ENCODE data around the gene PPP2R5E.
A peak's percentile ranks its signal among the peaks of the same experiment; 100 is the strongest.

PPP2R5E gene

DNA sequence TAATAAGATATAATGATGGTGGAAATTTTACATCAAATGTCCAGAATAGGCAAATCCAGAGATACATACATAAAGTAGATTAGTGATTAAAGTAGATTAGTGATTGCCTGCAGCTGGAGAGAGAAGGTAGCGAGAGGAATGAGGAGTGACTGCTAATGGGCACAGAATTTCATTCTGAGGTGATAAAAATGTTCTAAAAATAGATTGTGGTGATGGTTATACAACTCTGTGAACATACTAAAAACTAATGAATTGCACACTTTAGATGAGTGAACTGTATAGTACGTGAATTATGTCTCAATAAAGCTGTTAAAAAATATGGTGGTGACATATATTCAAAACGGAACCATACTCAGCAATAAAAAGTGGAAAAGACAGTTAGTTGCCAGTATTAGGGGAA lies 41.7 kb downstream of the PPP2R5E start:
- Mint-ChIP-seq H3K4me3 (no peak overlapping the region), H3K27ac (no peak overlapping the region), H3K27me3 (ENCODE audit: low read depth) (no peaks in the 10 kb centered on the region), H3K36me3 (ENCODE audit: low read depth) (peaks cover 6% of the 10 kb centered on the region), H3K4me1 (ENCODE audit: low read depth) (peaks cover 16% of the 10 kb centered on the region), H3K9me3 (no peaks in the 10 kb centered on the region)

GRCh38 chr14:63499701-63500250 lies 43.4 kb downstream of the PPP2R5E start:
- H3K27ac Mint-ChIP-seq: no peak overlapping the region

DNA sequence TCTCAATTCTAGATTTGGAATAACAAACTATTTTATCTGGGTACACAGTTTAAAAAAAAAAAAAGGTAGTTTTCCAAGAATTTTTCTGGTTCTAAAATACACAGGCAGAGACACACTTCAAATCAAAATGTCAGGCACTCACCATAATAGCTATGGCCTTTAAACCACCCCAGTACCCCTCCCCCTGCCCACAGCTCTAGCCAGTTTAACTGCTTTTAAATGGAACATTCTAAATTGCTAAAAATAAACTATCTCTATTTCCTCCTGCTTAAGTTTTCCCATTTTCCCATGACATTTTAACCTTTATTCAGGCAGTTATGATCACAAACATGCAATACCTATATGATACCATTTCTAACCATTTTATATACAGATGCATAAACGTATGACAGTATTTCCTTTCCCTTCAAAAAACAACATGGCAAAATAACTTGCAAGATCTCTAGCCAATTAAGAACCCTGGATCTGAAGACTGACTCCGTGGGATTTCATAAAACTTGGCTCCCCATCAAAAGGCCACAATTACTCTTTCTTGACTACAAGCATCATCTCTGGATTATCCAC lies 46.3 kb downstream of the PPP2R5E start:
- Mint-ChIP-seq H3K36me3 (ENCODE audit: low read depth) (peaks cover 5% of the 10 kb centered on the region), H3K4me1 (ENCODE audit: low read depth) (peaks cover 16% of the 10 kb centered on the region), H3K27me3 (ENCODE audit: low read depth) (no peaks in the 10 kb centered on the region), H3K4me3 (no peak overlapping the region), H3K27ac (no peak overlapping the region), H3K9me3 (no peaks in the 10 kb centered on the region)

More at GRCh38 chr14:63499701-63500250, 43.4 kb downstream of the PPP2R5E start:
- Mint-ChIP-seq H3K9me3 (no peaks in the 10 kb centered on the region), H3K27me3 (ENCODE audit: low read depth) (no peaks in the 10 kb centered on the region), H3K36me3 (ENCODE audit: low read depth) (peaks cover 3% of the 10 kb centered on the region), H3K4me3 (no peak overlapping the region), H3K4me1 (ENCODE audit: low read depth) (peaks cover 16% of the 10 kb centered on the region)

DNA sequence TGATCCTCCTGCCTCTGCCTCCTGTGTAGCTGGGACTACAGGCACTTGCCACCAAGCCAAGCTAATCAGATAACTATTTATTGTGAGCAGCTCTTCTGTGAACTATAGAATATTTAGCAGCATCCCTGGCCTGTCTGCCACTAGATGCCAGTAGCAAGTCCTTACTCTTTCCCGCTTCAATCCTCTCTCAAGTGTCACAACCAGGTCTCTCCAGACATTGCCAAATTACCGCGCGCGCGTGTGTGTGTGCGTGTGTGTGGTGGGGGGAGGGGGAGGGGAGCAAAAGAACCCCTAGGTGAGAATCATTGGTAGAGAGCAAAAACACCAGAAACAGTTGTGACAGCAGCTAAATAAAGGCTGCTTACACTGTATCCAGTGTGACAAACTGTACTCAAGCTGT lies 49.9 kb downstream of the PPP2R5E start:
- H3K36me3 Mint-ChIP-seq (ENCODE audit: low read depth): peaks cover 8% of the 10 kb centered on the region
- no peak overlapping the region for H3K27ac Mint-ChIP-seq
- peaks cover 12% of the 10 kb centered on the region for H3K4me1 Mint-ChIP-seq (ENCODE audit: low read depth)
- no peak overlapping the region for H3K4me3 Mint-ChIP-seq
- no peaks in the 10 kb centered on the region for H3K27me3 Mint-ChIP-seq (ENCODE audit: low read depth)
- H3K9me3 Mint-ChIP-seq: no peaks in the 10 kb centered on the region

GRCh38 chr14:63492391-63492790 lies 50.8 kb downstream of the PPP2R5E start:
- no peaks in the 10 kb centered on the region for H3K9me3 Mint-ChIP-seq
- no peak overlapping the region for H3K27ac Mint-ChIP-seq
- H3K4me3 Mint-ChIP-seq: no peak overlapping the region
- no peaks in the 10 kb centered on the region for H3K27me3 Mint-ChIP-seq (ENCODE audit: low read depth)
- H3K36me3 Mint-ChIP-seq (ENCODE audit: low read depth): peaks cover 8% of the 10 kb centered on the region
- H3K4me1 Mint-ChIP-seq (ENCODE audit: low read depth): peaks cover 12% of the 10 kb centered on the region

DNA sequence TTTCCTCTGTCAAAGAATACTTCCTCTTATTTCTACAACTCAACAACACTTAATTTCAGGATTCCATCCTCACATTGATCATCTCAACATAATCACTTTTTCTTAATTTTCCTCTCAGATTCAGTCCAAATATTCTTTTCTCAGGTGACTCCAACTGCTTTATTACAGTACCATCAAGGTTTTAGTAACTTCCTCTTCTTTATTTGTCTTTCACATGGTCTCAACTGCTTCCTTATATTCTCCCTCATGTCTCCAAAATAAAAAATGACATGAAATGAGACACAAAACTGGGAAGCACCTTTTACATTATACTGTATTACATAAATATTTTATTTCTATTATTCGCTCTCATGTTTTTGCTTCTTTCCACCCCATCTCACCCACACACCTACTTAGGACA lies 55.5 kb downstream of the PPP2R5E start:
- H3K36me3 Mint-ChIP-seq (ENCODE audit: low read depth): peaks cover 13% of the 10 kb centered on the region
- H3K4me3 Mint-ChIP-seq: no peak overlapping the region
- no peaks in the 10 kb centered on the region for H3K27me3 Mint-ChIP-seq (ENCODE audit: low read depth)
- H3K9me3 Mint-ChIP-seq: no peaks in the 10 kb centered on the region
- no peak overlapping the region for H3K27ac Mint-ChIP-seq
- H3K4me1 Mint-ChIP-seq (ENCODE audit: low read depth): peaks cover 27% of the 10 kb centered on the region

DNA sequence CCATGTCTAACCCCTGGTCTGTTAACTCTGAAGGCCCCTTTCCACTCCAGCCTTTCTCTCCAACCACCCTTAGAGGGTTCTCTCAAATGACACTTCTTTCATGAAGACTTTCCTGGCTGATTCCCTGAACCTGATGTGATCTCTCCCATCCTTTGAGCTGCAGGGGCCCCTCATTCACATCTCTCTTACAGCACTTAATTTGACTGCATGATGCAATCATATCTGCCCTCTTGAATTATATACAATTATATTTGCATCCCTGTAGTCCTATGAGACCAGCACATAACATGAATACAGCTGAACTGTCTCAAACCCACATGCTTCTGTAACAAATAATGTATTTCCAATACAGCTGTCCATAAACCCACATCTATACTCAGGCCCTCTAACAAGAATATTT lies 56.4 kb downstream of the PPP2R5E start:
- peaks cover 25% of the 10 kb centered on the region for H3K4me1 Mint-ChIP-seq (ENCODE audit: low read depth)
- no peak overlapping the region for H3K4me3 Mint-ChIP-seq
- H3K36me3 Mint-ChIP-seq (ENCODE audit: low read depth): peaks cover 11% of the 10 kb centered on the region
- H3K27ac Mint-ChIP-seq: no peak overlapping the region
- no peaks in the 10 kb centered on the region for H3K27me3 Mint-ChIP-seq (ENCODE audit: low read depth)
- H3K9me3 Mint-ChIP-seq: no peaks in the 10 kb centered on the region

GRCh38 chr14:63483315-63483714 lies 59.9 kb downstream of the PPP2R5E start:
- no peak overlapping the region for H3K27ac Mint-ChIP-seq
- peaks cover 36% of the 10 kb centered on the region for H3K4me1 Mint-ChIP-seq (ENCODE audit: low read depth)
- H3K4me3 Mint-ChIP-seq: no peak overlapping the region
- no peaks in the 10 kb centered on the region for H3K9me3 Mint-ChIP-seq
- H3K36me3 Mint-ChIP-seq (ENCODE audit: low read depth): peaks cover 9% of the 10 kb centered on the region
- no peaks in the 10 kb centered on the region for H3K27me3 Mint-ChIP-seq (ENCODE audit: low read depth)

GRCh38 chr14:63480599-63480998 lies 62.6 kb downstream of the PPP2R5E start:
- H3K27ac Mint-ChIP-seq: peak overlapping the region; percentile 5

GRCh38 chr14:63478437-63478852 lies 64.7 kb downstream of the PPP2R5E start:
- Mint-ChIP-seq H3K4me1 (ENCODE audit: low read depth) (peaks cover 42% of the 10 kb centered on the region), H3K27me3 (ENCODE audit: low read depth) (no peaks in the 10 kb centered on the region), H3K36me3 (ENCODE audit: low read depth) (peaks cover 8% of the 10 kb centered on the region), H3K9me3 (no peaks in the 10 kb centered on the region), H3K4me3 (no peak overlapping the region), H3K27ac (peak overlapping the region; percentile 67)

More at GRCh38 chr14:63480599-63480998, 62.6 kb downstream of the PPP2R5E start:
- Mint-ChIP-seq H3K27me3 (ENCODE audit: low read depth) (no peaks in the 10 kb centered on the region), H3K4me3 (no peak overlapping the region), H3K4me1 (ENCODE audit: low read depth) (peaks cover 48% of the 10 kb centered on the region), H3K9me3 (no peaks in the 10 kb centered on the region), H3K36me3 (ENCODE audit: low read depth) (peaks cover 10% of the 10 kb centered on the region)

DNA sequence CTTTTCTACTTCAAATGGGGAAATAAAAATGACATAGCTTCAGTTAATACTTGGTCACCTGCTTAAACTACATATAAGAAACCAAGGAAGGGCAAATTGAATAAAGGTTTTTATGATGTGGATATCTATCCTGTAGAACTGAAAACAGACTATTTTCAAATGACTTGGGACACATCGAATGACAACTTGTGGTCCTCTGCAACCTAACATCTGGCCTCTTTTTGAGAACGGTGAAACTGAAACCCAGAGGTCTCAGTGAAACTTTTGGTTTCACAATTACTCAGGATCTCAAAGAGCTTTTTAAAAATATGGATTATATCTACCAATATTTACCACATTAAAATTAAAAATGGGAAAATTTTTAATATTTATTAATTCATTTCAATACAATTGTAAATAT lies 65.2 kb downstream of the PPP2R5E start:
- peak overlapping the region; percentile 69 for H3K4me3 Mint-ChIP-seq
- no peaks in the 10 kb centered on the region for H3K27me3 Mint-ChIP-seq (ENCODE audit: low read depth)
- H3K27ac Mint-ChIP-seq: peak overlapping the region; percentile 80
- peaks cover 38% of the 10 kb centered on the region for H3K4me1 Mint-ChIP-seq (ENCODE audit: low read depth)
- H3K36me3 Mint-ChIP-seq (ENCODE audit: low read depth): peaks cover 6% of the 10 kb centered on the region
- H3K9me3 Mint-ChIP-seq: no peaks in the 10 kb centered on the region

DNA sequence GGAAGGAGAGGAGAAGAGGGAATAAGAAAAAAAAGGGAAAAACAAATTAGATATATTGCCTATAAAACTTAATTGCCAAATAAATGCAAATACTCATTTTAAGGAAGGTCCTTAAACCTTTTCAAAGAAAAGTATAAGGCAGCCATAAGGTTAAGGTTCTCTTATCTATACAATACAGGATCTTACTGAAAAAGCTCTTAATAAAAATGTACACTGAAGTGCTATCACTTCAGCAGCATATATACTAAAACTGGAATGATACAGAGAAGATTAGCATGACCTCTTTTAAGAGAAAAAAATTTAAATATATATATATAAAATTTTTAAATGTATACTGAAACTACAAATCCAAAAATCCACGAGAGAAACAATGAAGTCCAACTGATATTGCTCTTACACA lies 65.6 kb downstream of the PPP2R5E start:
- peaks cover 6% of the 10 kb centered on the region for H3K36me3 Mint-ChIP-seq (ENCODE audit: low read depth)
- peak overlapping the region; percentile 80 for H3K27ac Mint-ChIP-seq
- H3K4me1 Mint-ChIP-seq (ENCODE audit: low read depth): peaks cover 38% of the 10 kb centered on the region
- peak overlapping the region; percentile 69 for H3K4me3 Mint-ChIP-seq
- H3K9me3 Mint-ChIP-seq: no peaks in the 10 kb centered on the region
- H3K27me3 Mint-ChIP-seq (ENCODE audit: low read depth): no peaks in the 10 kb centered on the region

DNA sequence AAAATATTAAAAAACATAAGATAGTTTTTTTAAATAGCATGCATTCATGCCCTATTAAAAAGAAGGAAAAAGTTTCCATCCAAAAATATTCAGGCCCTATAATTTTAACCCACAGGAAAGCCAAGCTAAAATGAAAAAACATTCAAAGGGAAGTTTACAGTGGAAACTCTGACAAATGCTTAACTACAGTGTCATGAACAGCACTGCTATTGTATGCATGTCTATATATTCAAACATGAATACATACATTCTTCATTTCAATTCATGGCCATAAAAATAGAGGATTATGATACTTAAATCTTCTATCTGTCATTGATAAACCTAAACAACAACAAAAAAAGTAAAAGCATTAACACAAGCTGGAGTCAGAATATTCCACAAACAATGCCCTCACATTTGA lies 67.4 kb downstream of the PPP2R5E start:
- Mint-ChIP-seq H3K27me3 (ENCODE audit: low read depth) (no peaks in the 10 kb centered on the region), H3K36me3 (ENCODE audit: low read depth) (peaks cover 6% of the 10 kb centered on the region), H3K27ac (no peak overlapping the region), H3K9me3 (no peaks in the 10 kb centered on the region), H3K4me3 (no peak overlapping the region), H3K4me1 (ENCODE audit: low read depth) (peaks cover 46% of the 10 kb centered on the region)

DNA sequence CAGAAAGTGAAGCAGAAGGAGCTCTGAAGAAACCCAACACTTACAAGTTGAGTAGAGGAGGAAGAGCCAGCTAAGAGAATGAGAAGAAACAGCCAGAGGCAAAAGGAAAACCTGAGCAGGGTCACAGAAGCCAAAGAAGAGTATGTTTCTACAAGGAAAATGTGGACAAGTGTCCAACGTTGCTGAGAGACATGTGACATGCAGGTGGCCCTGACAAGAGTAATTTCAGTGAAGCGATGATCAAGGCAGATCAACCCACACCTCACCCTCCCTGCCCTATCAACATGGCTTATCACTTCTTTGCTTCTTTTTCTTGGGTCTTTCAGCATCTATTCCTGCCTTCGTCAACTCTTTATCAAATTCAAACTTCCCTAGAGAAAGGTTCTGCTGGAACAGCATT lies 68.3 kb downstream of the PPP2R5E start:
- Mint-ChIP-seq H3K4me3 (no peak overlapping the region), H3K27me3 (ENCODE audit: low read depth) (no peaks in the 10 kb centered on the region), H3K4me1 (ENCODE audit: low read depth) (peaks cover 44% of the 10 kb centered on the region), H3K36me3 (ENCODE audit: low read depth) (peaks cover 5% of the 10 kb centered on the region), H3K9me3 (no peaks in the 10 kb centered on the region), H3K27ac (no peak overlapping the region)

DNA sequence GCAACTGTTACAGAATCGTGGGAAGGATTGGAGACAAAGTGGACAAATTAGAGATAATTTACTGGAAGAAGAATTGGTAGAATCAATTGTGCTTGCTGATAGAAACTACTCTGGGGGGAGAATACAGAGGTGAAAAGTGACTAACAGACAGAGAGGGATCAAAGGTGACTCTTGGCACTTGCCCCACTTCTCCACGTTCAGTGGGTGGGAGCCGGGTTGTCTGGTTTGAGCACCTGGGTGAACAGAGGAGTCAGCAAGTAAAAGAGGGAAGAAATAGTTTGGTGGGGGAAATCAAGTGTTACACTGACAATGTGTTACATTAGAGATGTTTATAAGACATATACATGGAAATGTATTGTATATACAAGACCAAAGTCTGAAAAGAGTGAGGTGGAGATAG lies 69.1 kb downstream of the PPP2R5E start:
- H3K27ac Mint-ChIP-seq: no peak overlapping the region
- peaks cover 3% of the 10 kb centered on the region for H3K36me3 Mint-ChIP-seq (ENCODE audit: low read depth)
- no peaks in the 10 kb centered on the region for H3K27me3 Mint-ChIP-seq (ENCODE audit: low read depth)
- H3K4me1 Mint-ChIP-seq (ENCODE audit: low read depth): peaks cover 40% of the 10 kb centered on the region
- H3K4me3 Mint-ChIP-seq: no peak overlapping the region
- H3K9me3 Mint-ChIP-seq: no peaks in the 10 kb centered on the region
